SK-N-SH (cell line): ENCODE results near the gene TLE5. TPM values are rescaled to one million over a fixed set of nuclear protein-coding genes. Genes with fewer than 3 reads are reported as not detected.

Source experiments
- CTCF ChIA-PET: fragments of 300-600, 350-600 bp; formaldehyde crosslinking; extraction: SDS; loops from one replicate; lab custom pipeline; 2021; lab: Yijun Ruan, JAX
- POLR2A ChIA-PET: fragments of 350-600 bp; sonication (Branson Sonifier 250); formaldehyde crosslinking; extraction: SDS; loops from one replicate; lab custom pipeline; 2020; ENCODE audit warnings: antibody characterized with exemption, inconsistent platforms; lab: Yijun Ruan, JAX
- DNase-seq: peaks from one replicate; pipeline ENCODE4 v3.0.0; 2012
- H2AFZ ChIP-seq: fragments of 200-600 bp; sonication (generic); 2 replicates; pipeline ENCODE4 v1.8.1; 2016; ENCODE audit warnings: antibody characterized with exemption, mild to moderate bottlenecking, low read depth
- H3F3A ChIP-seq: fragments of 200-600 bp; sonication (generic); replicated peaks from 2 replicates; pipeline ENCODE3; 2016; ENCODE audit warnings: antibody characterized with exemption, mild to moderate bottlenecking; ENCODE audit not compliant: insufficient read depth
- H3K27ac ChIP-seq, 2 experiments: fragments of 200-500 bp in 1 of 2; fragments of 200-600 bp in 1 of 2; sonication (Bioruptor generic) in 1 of 2; sonication (generic), shearing (Covaris generic) in 1 of 2; 2 replicates each; pipeline versions ENCODE4 v1.5.1 to v1.6.1; 2014 to 2016; ENCODE audit warnings: low read depth in 2 of 2, inconsistent platforms in 1 of 2, low read length in 1 of 2, mild to moderate bottlenecking in 1 of 2, mixed read lengths in 1 of 2
- H3K27me3 ChIP-seq: fragments of 200-600 bp; sonication (generic), shearing (Covaris generic); 2 replicates; pipeline ENCODE4 v1.6.1; 2016; ENCODE audit warnings: mixed run types; ENCODE audit not compliant: insufficient read depth
- H3K36me3 ChIP-seq, 2 experiments: fragments of 200-500 bp in 1 of 2; fragments of 200-600 bp in 1 of 2; sonication (Bioruptor generic) in 1 of 2; sonication (generic) in 1 of 2; replicated peaks in 1 of 2; 2 replicates each; pipeline versions ENCODE3 to v1.5.1; 2014 to 2016; ENCODE audit warnings: low read length in 1 of 2, mild to moderate bottlenecking in 1 of 2; ENCODE audit not compliant: insufficient read depth in 2 of 2, control insufficient read depth in 1 of 2
- H3K4me1 ChIP-seq, 2 experiments: fragments of 200-500 bp in 1 of 2; fragments of 200-600 bp in 1 of 2; sonication (Bioruptor generic) in 1 of 2; sonication (generic), shearing (Covaris generic) in 1 of 2; 2 replicates each; pipeline versions ENCODE4 v1.5.1 to v1.6.1; 2014 to 2016; ENCODE audit warnings: low read depth in 1 of 2, low read length in 1 of 2, mixed run types in 1 of 2; ENCODE audit not compliant: insufficient read depth in 2 of 2, control insufficient read depth in 1 of 2
- H3K4me2 ChIP-seq: fragments of 200-600 bp; sonication (generic), shearing (Covaris generic); 2 replicates; pipeline ENCODE4 v1.6.1; 2017; ENCODE audit warnings: mixed run types
- H3K4me3 ChIP-seq, 2 experiments: fragments of 200-500 bp in 1 of 2; fragments of 200-600 bp in 1 of 2; sonication (Bioruptor generic) in 1 of 2; sonication (generic), shearing (Covaris generic) in 1 of 2; 2 replicates each; pipeline versions ENCODE4 v1.5.1 to v1.8.1; 2014 to 2016; ENCODE audit warnings: low read depth in 2 of 2, inconsistent platforms in 1 of 2, low read length in 1 of 2, mild to moderate bottlenecking in 1 of 2, mixed read lengths in 1 of 2, moderate library complexity in 1 of 2
- H3K79me2 ChIP-seq: fragments of 200-600 bp; sonication (generic); 2 replicates; pipeline ENCODE4 v1.8.1; 2017; ENCODE audit warnings: mild to moderate bottlenecking; ENCODE audit not compliant: insufficient read depth
- H3K9ac ChIP-seq: fragments of 200-600 bp; sonication (generic); 2 replicates; pipeline ENCODE4 v1.6.1; 2017; ENCODE audit warnings: mixed run types
- H3K9me2 ChIP-seq: fragments of 200-600 bp; sonication (generic); 2 replicates; pipeline ENCODE4 v1.6.1; 2017; ENCODE audit warnings: mixed run types
- H3K9me3 ChIP-seq: fragments of 200-600 bp; sonication (generic); 2 replicates; pipeline ENCODE4 v1.6.1; 2017; ENCODE audit warnings: mixed run types, mild to moderate bottlenecking, moderate library complexity
- H4K20me1 ChIP-seq: fragments of 200-600 bp; sonication (generic); 2 replicates; pipeline ENCODE4 v1.6.1; 2017; ENCODE audit warnings: mild to moderate bottlenecking, mixed run types; ENCODE audit not compliant: insufficient read depth
- CHD2 ChIP-seq: fragments of 150-350 bp; IDR thresholded peaks from 2 replicates; pipeline ENCODE4 v1.6.1; 2018; ENCODE audit warnings: low read length; ENCODE audit not compliant: partially characterized antibody
- FOXJ3 ChIP-seq: sonication (generic); formaldehyde crosslinking; IDR thresholded peaks from 2 replicates; pipeline ENCODE4 v1.5.1; 2020; ENCODE audit warnings: mild to moderate bottlenecking, missing genetic modification reagents
- FOXM1 ChIP-seq: IDR thresholded peaks from 2 replicates; pipeline ENCODE4 v1.4.0; 2012; ENCODE audit warnings: low read depth, mild to moderate bottlenecking
- MAX ChIP-seq: IDR thresholded peaks from 2 replicates; pipeline ENCODE4 v1.4.0; 2012; ENCODE audit warnings: low read depth
- MXI1 ChIP-seq: IDR thresholded peaks from 2 replicates; pipeline ENCODE4 v1.6.1; 2012; ENCODE audit warnings: mild to moderate bottlenecking, low read depth, low read length, improper control_type of control experiment
- RFX5 ChIP-seq: IDR thresholded peaks from 2 replicates; pipeline ENCODE4 v1.6.1; 2012; ENCODE audit warnings: mild to moderate bottlenecking, improper control_type of control experiment, low read length
- RXRA ChIP-seq: IDR thresholded peaks from 2 replicates; pipeline ENCODE4 v1.4.0; 2012; ENCODE audit warnings: low read depth, mild to moderate bottlenecking, borderline replicate concordance
- SIN3A ChIP-seq: IDR thresholded peaks from 2 replicates; pipeline ENCODE4 v1.6.1; 2012; ENCODE audit warnings: low read depth, mild to moderate bottlenecking, low read length, moderate library complexity, borderline replicate concordance
- SMC3 ChIP-seq: IDR thresholded peaks from 2 replicates; pipeline ENCODE4 v1.6.1; 2012; ENCODE audit warnings: low read depth, low read length, improper control_type of control experiment
- TCF12 ChIP-seq: IDR thresholded peaks from 2 replicates; pipeline ENCODE4 v1.4.0; 2012
- TEAD4 ChIP-seq: IDR thresholded peaks from 2 replicates; pipeline ENCODE4 v1.4.0; 2012; ENCODE audit warnings: mild to moderate bottlenecking, borderline replicate concordance; ENCODE audit not compliant: insufficient read depth
- USF1 ChIP-seq: IDR thresholded peaks from 2 replicates; pipeline ENCODE4 v1.4.0; 2012; ENCODE audit warnings: low read depth, borderline replicate concordance
- YY1 ChIP-seq: IDR thresholded peaks from 2 replicates; pipeline ENCODE4 v1.4.0; 2012; ENCODE audit warnings: low read depth, mild to moderate bottlenecking
- WGBS: methylation state at CpG from one replicate; pipeline ENCODE4 v1.1.6; 2017; ENCODE audit warnings: low lambda C conversion rate; 5-methylcytosine and 5-hydroxymethylcytosine counted together
- polyA plus RNA-seq, 3 experiments: library from polyadenylated mRNA; depleted of rRNA; stranded (reverse); fragments of >200 nt; gene quantifications; 2 replicates each; pipeline ENCODE4 v1.2.3, GENCODE V29; 2012
- TF ChIP-seq, protein P1 (sequence below): fragments of 150-350 bp; IDR thresholded peaks from 2 replicates; pipeline ENCODE4 v1.6.1; 2016; ENCODE audit warnings: mild to moderate bottlenecking, low read depth, low read length
- TF ChIP-seq, protein P2 (sequence below): fragments of 150-350 bp; IDR thresholded peaks from 2 replicates; pipeline ENCODE4 v1.6.1; 2017; ENCODE audit warnings: antibody characterized with exemption, low read length, low read depth, borderline replicate concordance
- TF ChIP-seq, protein P3 (sequence below): IDR thresholded peaks from 2 replicates; pipeline ENCODE4 v1.4.0; 2012; ENCODE audit warnings: low read depth, borderline replicate concordance
- TF ChIP-seq, protein P4 (sequence below): fragments of 200-600 bp; sonication (generic); IDR thresholded peaks from 2 replicates; pipeline ENCODE4 v1.6.1; 2017; ENCODE audit warnings: antibody characterized with exemption, mild to moderate bottlenecking, moderate library complexity

TLE5 gene
- polyA plus RNA-seq, 1 of the 3 experiments (the other 2 are of a cell fraction) = 519 TPM

DNA sequence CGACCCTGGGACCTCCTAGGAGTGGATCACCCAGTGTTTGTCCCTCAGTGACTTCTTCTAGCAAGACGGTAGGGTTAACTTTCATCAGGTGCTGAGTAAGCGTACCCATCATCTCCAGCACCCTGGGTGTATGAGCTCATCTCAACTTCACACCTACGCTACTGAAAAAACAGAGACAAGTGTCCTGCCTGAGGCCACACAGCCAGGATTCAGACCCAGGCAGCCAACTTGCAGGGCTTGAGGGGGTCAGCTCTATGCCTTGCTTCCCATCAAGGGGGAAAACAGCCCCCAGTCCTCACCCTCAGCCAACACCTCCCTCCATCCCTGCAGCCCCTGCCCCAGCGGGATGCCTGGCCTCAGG is 37.8 kb downstream of the TLE5 start (continued):
- TF ChIP-seq, protein P1, sequence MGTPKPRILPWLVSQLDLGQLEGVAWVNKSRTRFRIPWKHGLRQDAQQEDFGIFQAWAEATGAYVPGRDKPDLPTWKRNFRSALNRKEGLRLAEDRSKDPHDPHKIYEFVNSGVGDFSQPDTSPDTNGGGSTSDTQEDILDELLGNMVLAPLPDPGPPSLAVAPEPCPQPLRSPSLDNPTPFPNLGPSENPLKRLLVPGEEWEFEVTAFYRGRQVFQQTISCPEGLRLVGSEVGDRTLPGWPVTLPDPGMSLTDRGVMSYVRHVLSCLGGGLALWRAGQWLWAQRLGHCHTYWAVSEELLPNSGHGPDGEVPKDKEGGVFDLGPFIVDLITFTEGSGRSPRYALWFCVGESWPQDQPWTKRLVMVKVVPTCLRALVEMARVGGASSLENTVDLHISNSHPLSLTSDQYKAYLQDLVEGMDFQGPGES = no peak
- no peak for TF ChIP-seq MAX
- no peak for TF ChIP-seq CHD2
- no peak for TF ChIP-seq YY1
- TF ChIP-seq, protein P2, sequence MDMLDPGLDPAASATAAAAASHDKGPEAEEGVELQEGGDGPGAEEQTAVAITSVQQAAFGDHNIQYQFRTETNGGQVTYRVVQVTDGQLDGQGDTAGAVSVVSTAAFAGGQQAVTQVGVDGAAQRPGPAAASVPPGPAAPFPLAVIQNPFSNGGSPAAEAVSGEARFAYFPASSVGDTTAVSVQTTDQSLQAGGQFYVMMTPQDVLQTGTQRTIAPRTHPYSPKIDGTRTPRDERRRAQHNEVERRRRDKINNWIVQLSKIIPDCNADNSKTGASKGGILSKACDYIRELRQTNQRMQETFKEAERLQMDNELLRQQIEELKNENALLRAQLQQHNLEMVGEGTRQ = no peak
- no peak for TF ChIP-seq MXI1
- no peak for TF ChIP-seq TCF12
- TF ChIP-seq FOXM1 = no peak
- no peak for TF ChIP-seq RXRA
- TF ChIP-seq TEAD4 = no peak
- no peak for TF ChIP-seq FOXJ3 (CRISPR knock-in tag)
- TF ChIP-seq, protein P3, sequence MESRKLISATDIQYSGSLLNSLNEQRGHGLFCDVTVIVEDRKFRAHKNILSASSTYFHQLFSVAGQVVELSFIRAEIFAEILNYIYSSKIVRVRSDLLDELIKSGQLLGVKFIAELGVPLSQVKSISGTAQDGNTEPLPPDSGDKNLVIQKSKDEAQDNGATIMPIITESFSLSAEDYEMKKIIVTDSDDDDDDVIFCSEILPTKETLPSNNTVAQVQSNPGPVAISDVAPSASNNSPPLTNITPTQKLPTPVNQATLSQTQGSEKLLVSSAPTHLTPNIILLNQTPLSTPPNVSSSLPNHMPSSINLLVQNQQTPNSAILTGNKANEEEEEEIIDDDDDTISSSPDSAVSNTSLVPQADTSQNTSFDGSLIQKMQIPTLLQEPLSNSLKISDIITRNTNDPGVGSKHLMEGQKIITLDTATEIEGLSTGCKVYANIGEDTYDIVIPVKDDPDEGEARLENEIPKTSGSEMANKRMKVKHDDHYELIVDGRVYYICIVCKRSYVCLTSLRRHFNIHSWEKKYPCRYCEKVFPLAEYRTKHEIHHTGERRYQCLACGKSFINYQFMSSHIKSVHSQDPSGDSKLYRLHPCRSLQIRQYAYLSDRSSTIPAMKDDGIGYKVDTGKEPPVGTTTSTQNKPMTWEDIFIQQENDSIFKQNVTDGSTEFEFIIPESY = no peak
- TF ChIP-seq SMC3 = no peak
- TF ChIP-seq SIN3A = no peak

- DNase-seq = no peak
- ChIA-PET CTCF (interaction anchor here (1.2 kb wide), 2 partner anchors 55 to 58 kb away, joined by 3 read pairs; no protein-coding TSS in a partner anchor), POLR2A (no interaction called here)
- Histone ChIP-seq H3K27me3 (peaks cover 47% of the 10 kb centered on the region), H3F3A (peaks cover 6% of the 10 kb centered on the region), H3K9me2 (no peaks in the 10 kb centered on the region), H3K9ac (no peak overlapping the region), H4K20me1 (no peaks in the 10 kb centered on the region), H3K79me2 (no peaks in the 10 kb centered on the region), H3K4me3 (no peak overlapping the region), H2AFZ (no peak overlapping the region), H3K4me2 (no peak overlapping the region), H3K4me1 (peaks cover 0 to 5% of the 10 kb centered on the region in 2 experiments; a peak in 1 of 4 replicates), H3K36me3 (no peaks in the 10 kb centered on the region), H3K9me3 (no peaks in the 10 kb centered on the region), H3K27ac (no peak overlapping the region)
- 17% methylated on average over 18 of the region's 18 CpGs for WGBS
- TF ChIP-seq YY1 = no peak
- no peak for TF ChIP-seq MXI1
- no peak for TF ChIP-seq SMC3
- no peak for TF ChIP-seq RFX5
- TF ChIP-seq FOXM1 = no peak
- TF ChIP-seq, protein P1 = no peak
- TF ChIP-seq MAX = no peak
- TF ChIP-seq SIN3A = no peak
- TF ChIP-seq USF1 = no peak
- TF ChIP-seq, protein P4, sequence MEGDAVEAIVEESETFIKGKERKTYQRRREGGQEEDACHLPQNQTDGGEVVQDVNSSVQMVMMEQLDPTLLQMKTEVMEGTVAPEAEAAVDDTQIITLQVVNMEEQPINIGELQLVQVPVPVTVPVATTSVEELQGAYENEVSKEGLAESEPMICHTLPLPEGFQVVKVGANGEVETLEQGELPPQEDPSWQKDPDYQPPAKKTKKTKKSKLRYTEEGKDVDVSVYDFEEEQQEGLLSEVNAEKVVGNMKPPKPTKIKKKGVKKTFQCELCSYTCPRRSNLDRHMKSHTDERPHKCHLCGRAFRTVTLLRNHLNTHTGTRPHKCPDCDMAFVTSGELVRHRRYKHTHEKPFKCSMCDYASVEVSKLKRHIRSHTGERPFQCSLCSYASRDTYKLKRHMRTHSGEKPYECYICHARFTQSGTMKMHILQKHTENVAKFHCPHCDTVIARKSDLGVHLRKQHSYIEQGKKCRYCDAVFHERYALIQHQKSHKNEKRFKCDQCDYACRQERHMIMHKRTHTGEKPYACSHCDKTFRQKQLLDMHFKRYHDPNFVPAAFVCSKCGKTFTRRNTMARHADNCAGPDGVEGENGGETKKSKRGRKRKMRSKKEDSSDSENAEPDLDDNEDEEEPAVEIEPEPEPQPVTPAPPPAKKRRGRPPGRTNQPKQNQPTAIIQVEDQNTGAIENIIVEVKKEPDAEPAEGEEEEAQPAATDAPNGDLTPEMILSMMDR = no peak
Observed at GRCh38 chr19:3020321-3020960, 41.9 kb downstream of the TLE5 start.
